ENCODE data around the gene MPZ. TPM values are rescaled to one million over a fixed set of nuclear protein-coding genes. Genes with fewer than 3 reads are reported as not detected.

The MPZ gene
- total and polyA plus RNA-seq, 7 donors, result 0.30 to 2.6 (median 1.9) TPM

DNA sequence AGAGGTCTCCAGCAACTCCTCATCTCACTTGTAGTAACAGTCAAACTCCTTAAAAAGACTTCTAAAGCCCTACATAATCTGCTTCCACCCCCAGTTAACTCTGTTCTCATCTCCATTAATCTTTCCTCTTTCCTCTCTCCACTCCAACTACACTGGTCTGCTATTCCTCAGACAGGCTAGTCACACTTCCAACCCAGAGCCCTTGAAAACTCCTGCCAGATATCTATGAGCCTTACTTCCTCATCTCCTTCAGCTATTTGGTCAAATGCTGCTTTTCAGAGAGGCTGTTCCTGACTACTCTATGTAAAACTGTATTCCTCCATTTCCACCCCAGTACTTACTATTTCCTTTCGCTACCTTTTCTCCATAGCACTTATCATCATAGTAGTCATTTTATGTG is 26.8 kb downstream of the MPZ start:
- no peak overlapping the region for H3K4me3 ChIP-seq
- peaks cover 0 to 11% (median 3%) of the 10 kb centered on the region in 3 donors for H3K27me3 ChIP-seq (ENCODE audit: insufficient read depth in 3 of 3, low read length in 2 of 3)
- no peaks in the 10 kb centered on the region for H3K36me3 ChIP-seq (ENCODE audit: insufficient read depth in 1 of 2, low read depth in 1 of 2)
- 91 to 97% (median 94%) methylated on average over 1 of the region's 1 CpG for WGBS, 3 donors
- TF ChIP-seq, protein P1, sequence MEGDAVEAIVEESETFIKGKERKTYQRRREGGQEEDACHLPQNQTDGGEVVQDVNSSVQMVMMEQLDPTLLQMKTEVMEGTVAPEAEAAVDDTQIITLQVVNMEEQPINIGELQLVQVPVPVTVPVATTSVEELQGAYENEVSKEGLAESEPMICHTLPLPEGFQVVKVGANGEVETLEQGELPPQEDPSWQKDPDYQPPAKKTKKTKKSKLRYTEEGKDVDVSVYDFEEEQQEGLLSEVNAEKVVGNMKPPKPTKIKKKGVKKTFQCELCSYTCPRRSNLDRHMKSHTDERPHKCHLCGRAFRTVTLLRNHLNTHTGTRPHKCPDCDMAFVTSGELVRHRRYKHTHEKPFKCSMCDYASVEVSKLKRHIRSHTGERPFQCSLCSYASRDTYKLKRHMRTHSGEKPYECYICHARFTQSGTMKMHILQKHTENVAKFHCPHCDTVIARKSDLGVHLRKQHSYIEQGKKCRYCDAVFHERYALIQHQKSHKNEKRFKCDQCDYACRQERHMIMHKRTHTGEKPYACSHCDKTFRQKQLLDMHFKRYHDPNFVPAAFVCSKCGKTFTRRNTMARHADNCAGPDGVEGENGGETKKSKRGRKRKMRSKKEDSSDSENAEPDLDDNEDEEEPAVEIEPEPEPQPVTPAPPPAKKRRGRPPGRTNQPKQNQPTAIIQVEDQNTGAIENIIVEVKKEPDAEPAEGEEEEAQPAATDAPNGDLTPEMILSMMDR (IDR thresholded peaks at IDR 0.05), result no peak
- DNase-seq, result no peak
- H3K4me1 ChIP-seq, result no peaks in the 10 kb centered on the region
- no peak overlapping the region for H3K27ac ChIP-seq
- intact Hi-C loops (cut with DNase I), result no loop called here
- no peak for ATAC-seq
- no peaks in the 10 kb centered on the region for H3K9me3 ChIP-seq

DNA sequence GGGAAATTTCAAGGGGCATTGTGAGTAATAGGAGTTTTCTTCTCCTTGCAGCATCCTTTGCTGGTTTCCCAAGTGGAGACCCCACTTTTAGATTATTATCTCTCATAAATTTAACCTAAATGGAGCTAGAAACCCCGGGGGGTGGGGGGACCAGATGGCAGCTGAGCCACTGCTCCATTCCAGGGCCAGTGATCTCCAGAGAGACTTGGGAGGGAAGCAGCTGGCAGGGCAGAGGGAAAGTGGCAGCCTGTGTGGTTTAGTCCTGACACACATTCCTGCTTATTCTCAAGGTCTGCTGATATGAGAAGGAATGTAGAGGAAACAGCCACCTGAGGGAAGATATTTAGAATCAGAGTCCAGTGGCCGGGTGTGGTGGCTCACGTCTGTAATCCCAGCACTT is 34.9 kb downstream of the MPZ start:
- DNase-seq (no peak), ATAC-seq (no peak)
- 34 to 40% (median 39%) methylated on average over 3 of the region's 3 CpGs for WGBS, 3 donors
- intact Hi-C loops (cut with DNase I), result no loop called here
- Histone ChIP-seq H3K27me3 (ENCODE audit: insufficient read depth in 3 of 3, low read length in 2 of 3) (peaks cover 4 to 14% (median 5%) of the 10 kb centered on the region in 3 donors), H3K27ac (no peak overlapping the region), H3K4me3 (no peak overlapping the region), H3K36me3 (ENCODE audit: insufficient read depth in 1 of 2, low read depth in 1 of 2) (no peaks in the 10 kb centered on the region), H3K4me1 (no peaks in the 10 kb centered on the region), H3K9me3 (no peaks in the 10 kb centered on the region)
- TF ChIP-seq, protein P1 (IDR thresholded peaks at IDR 0.05), result no peak

DNA sequence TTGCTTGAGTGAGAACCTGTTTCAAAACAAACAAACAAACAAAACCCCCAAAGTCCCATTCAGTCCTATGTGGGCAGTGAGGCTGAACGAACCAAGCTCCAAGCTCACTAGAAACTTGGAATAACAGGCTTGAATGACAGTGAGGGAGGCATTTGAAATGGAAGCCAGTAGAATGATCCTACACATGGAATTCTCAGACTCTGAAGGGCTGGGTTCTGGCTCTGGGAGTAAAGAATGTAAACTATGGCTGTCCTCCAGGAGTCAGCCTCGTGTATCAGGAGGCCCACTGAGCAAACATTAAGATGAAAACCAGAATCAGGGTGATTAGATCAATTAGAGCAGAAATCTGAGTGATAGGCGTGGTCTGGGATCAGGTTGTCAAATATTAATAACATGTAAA is 36.4 kb downstream of the MPZ start:
- DNase-seq (no peak), ATAC-seq (no peak)
- intact Hi-C loops (cut with DNase I), result no loop called here
- H3K9me3 ChIP-seq, result no peaks in the 10 kb centered on the region
- H3K27ac ChIP-seq, result no peak overlapping the region
- TF ChIP-seq, protein P1 (IDR thresholded peaks at IDR 0.05), result no peak
- 55 to 62% (median 56%) methylated on average over 3 of the region's 3 CpGs for WGBS, 3 donors
- H3K36me3 ChIP-seq (ENCODE audit: insufficient read depth in 1 of 2, low read depth in 1 of 2), result no peaks in the 10 kb centered on the region
- H3K27me3 ChIP-seq (ENCODE audit: insufficient read depth in 3 of 3, low read length in 2 of 3), result peaks cover 4 to 14% (median 5%) of the 10 kb centered on the region in 3 donors
- H3K4me3 ChIP-seq, result no peak overlapping the region
- H3K4me1 ChIP-seq, result no peaks in the 10 kb centered on the region

DNA sequence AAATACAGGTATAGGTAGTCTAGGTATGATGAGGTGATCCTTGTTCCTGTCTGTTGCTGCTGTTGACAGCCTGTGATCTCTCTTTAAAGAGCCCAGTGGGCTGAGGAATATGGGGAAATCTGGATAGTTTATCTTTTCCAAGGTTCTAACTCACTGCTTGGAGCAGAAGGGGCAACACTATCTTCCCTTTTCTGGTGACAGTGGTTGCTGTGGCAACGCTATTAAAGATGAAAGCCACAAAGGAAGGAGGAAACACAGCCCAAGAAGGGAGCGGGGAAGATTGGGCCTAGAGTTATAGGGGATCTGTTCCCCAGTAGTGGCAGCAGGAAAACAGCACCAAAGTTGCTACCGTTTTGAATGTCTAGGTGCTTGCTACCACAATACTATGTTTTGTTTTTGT is 42.4 kb downstream of the MPZ start:
- no peaks in the 10 kb centered on the region for H3K9me3 ChIP-seq
- peaks cover 0 to 2% (median 0%) of the 10 kb centered on the region in 3 donors for H3K27me3 ChIP-seq (ENCODE audit: insufficient read depth in 3 of 3, low read length in 2 of 3)
- ATAC-seq (no peak), DNase-seq (no peak)
- no peaks in the 10 kb centered on the region for H3K36me3 ChIP-seq (ENCODE audit: insufficient read depth in 1 of 2, low read depth in 1 of 2)
- intact Hi-C loops (cut with DNase I), result no loop called here
- no peak overlapping the region for H3K27ac ChIP-seq
- TF ChIP-seq, protein P1 (IDR thresholded peaks at IDR 0.05), result no peak
- WGBS, 3 donors, result 65 to 71% (median 71%) methylated on average over 3 of the region's 3 CpGs
- no peaks in the 10 kb centered on the region for H3K4me1 ChIP-seq
- H3K4me3 ChIP-seq, result no peak overlapping the region

DNA sequence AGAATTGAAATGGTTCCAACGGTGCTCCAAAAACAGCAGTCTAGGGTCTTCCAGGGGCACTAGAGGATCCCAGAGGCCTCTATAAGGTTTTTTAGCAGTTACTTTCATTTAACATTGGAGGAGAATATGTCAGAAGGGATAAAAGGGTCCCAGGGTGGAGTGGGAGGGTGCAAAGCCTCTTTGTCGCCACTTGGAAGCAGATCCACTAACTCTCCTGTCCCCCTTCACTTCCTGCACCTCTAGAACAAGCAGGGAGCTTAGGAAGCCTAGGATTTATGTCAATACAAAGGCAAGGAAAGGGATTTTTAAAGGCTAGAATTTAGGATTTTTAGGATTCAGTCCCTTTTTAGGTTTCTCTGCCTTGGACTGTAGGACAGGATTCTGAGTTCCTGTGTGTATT is 42.9 kb downstream of the MPZ start:
- TF ChIP-seq, protein P1 (IDR thresholded peaks at IDR 0.05), result no peak

More for the DNA sequence above, 42.9 kb downstream of the MPZ start:
- ATAC-seq, result no peak
- H3K27me3 ChIP-seq (ENCODE audit: insufficient read depth in 3 of 3, low read length in 2 of 3), result peaks cover 0 to 2% (median 0%) of the 10 kb centered on the region in 3 donors
- no peaks in the 10 kb centered on the region for H3K36me3 ChIP-seq (ENCODE audit: insufficient read depth in 1 of 2, low read depth in 1 of 2)
- no peak overlapping the region for H3K27ac ChIP-seq
- H3K4me1 ChIP-seq, result no peaks in the 10 kb centered on the region
- H3K4me3 ChIP-seq, result no peak overlapping the region
- 51 to 71% (median 59%) methylated on average over 2 of the region's 2 CpGs for WGBS, 3 donors
- H3K9me3 ChIP-seq, result no peaks in the 10 kb centered on the region
- DNase-seq, result no peak
- intact Hi-C loops (cut with DNase I), result no loop called here
